ENCODE results near the gene CORO6. TPM values are rescaled to one million over a fixed set of nuclear protein-coding genes. Genes with fewer than 3 reads are reported as not detected.
A peak's percentile ranks its signal among the peaks of the same experiment; 100 is the strongest.
"Not testable (repeated sequence)": the region's sequence is repeated elsewhere in the genome, so short reads cannot be mapped to it uniquely, and the experiment has no call there.

CORO6 gene
- polyA plus RNA-seq, result not detected

GRCh38 chr17:29622337-29623282 is at the start of gene CORO6:
Gene CORO6, minus strand, starts transcription at chr17:29622912. Its CDS starts 1,491 bp downstream, at chr17:29621421.
- Mint-ChIP-seq H3K4me3 (peak within 1 kb of the TSS; percentile 78 to 92 (median 88)), H3K9me3 (no peaks in the 10 kb centered on the region), H3K36me3 (no peaks in the 10 kb centered on the region), H3K4me1 (peaks cover 3 to 16% (median 8%) of the 10 kb centered on the region in 3 donors), H3K27ac (peak within 1 kb of the TSS; percentile 9 to 67 (median 64)), H3K27me3 (no peaks in the 10 kb centered on the region)

GRCh38 chr17:29671661-29672060 is 48.9 kb upstream of the CORO6 start:
- Mint-ChIP-seq H3K36me3 (peaks cover 4% of the 10 kb centered on the region), H3K27me3 (no peaks in the 10 kb centered on the region), H3K4me3 (no peak overlapping the region), H3K27ac (peak overlapping the region in 2 of 3 donors; percentile 16 to 81), H3K4me1 (peaks cover 10 to 13% (median 12%) of the 10 kb centered on the region in 3 donors), H3K9me3 (no peaks in the 10 kb centered on the region)

- H3K9me3 Mint-ChIP-seq, result no peaks in the 10 kb centered on the region
- H3K36me3 Mint-ChIP-seq, result peaks cover 4% of the 10 kb centered on the region
- no peak overlapping the region for H3K4me3 Mint-ChIP-seq
- no peak overlapping the region for H3K27ac Mint-ChIP-seq
- peaks cover 13 to 15% (median 13%) of the 10 kb centered on the region in 3 donors for H3K4me1 Mint-ChIP-seq
- no peaks in the 10 kb centered on the region for H3K27me3 Mint-ChIP-seq
These were observed 46.6 kb upstream of the CORO6 start for GRCh38 chr17:29669266-29669665.

- H3K36me3 Mint-ChIP-seq, result peaks cover 10% of the 10 kb centered on the region
- H3K27ac Mint-ChIP-seq, result peak overlapping the region in 1 of 3 donors; percentile 78
- H3K27me3 Mint-ChIP-seq, result no peaks in the 10 kb centered on the region
- H3K9me3 Mint-ChIP-seq, result no peaks in the 10 kb centered on the region
- peaks cover 10 to 14% (median 12%) of the 10 kb centered on the region in 3 donors for H3K4me1 Mint-ChIP-seq
- no peak overlapping the region for H3K4me3 Mint-ChIP-seq
These were observed 45.3 kb upstream of the CORO6 start for GRCh38 chr17:29667969-29668368.

- H3K27me3 Mint-ChIP-seq, result no peaks in the 10 kb centered on the region
- H3K9me3 Mint-ChIP-seq, result no peaks in the 10 kb centered on the region
- peaks cover 15% of the 10 kb centered on the region for H3K36me3 Mint-ChIP-seq
- H3K4me1 Mint-ChIP-seq, result peaks cover 12 to 16% (median 12%) of the 10 kb centered on the region in 3 donors
- peak overlapping the region in 1 of 3 donors; percentile 76 for H3K27ac Mint-ChIP-seq
- peak overlapping the region in 1 of 4 donors; percentile 14 for H3K4me3 Mint-ChIP-seq
These were observed 42.7 kb upstream of the CORO6 start for GRCh38 chr17:29665481-29665810.

GRCh38 chr17:29664743-29665480 is 42.2 kb upstream of the CORO6 start:
- Mint-ChIP-seq H3K27ac (peak overlapping the region in 1 of 3 donors; percentile 76), H3K36me3 (peaks cover 15% of the 10 kb centered on the region), H3K4me1 (peaks cover 12 to 16% (median 12%) of the 10 kb centered on the region in 3 donors), H3K4me3 (peak overlapping the region in 2 of 4 donors; percentile 14 to 39), H3K9me3 (no peaks in the 10 kb centered on the region), H3K27me3 (no peaks in the 10 kb centered on the region)

GRCh38 chr17:29663155-29663554 is 40.4 kb upstream of the CORO6 start:
- no peaks in the 10 kb centered on the region for H3K9me3 Mint-ChIP-seq
- H3K27me3 Mint-ChIP-seq, result no peaks in the 10 kb centered on the region
- peaks cover 12 to 16% (median 12%) of the 10 kb centered on the region in 3 donors for H3K4me1 Mint-ChIP-seq
- H3K36me3 Mint-ChIP-seq, result peaks cover 16% of the 10 kb centered on the region
- no peak overlapping the region for H3K4me3 Mint-ChIP-seq
- no peak overlapping the region for H3K27ac Mint-ChIP-seq

- Mint-ChIP-seq H3K4me1 (peaks cover 12 to 16% (median 12%) of the 10 kb centered on the region in 3 donors), H3K4me3 (peak overlapping the region in 1 of 4 donors; percentile 46), H3K36me3 (peaks cover 18% of the 10 kb centered on the region)
These were observed 38.5 kb upstream of the CORO6 start for GRCh38 chr17:29661213-29661612.

GRCh38 chr17:29659155-29659554 is 36.4 kb upstream of the CORO6 start:
- Mint-ChIP-seq H3K4me3 (no peak overlapping the region), H3K27me3 (no peaks in the 10 kb centered on the region), H3K9me3 (no peaks in the 10 kb centered on the region), H3K36me3 (peaks cover 17% of the 10 kb centered on the region), H3K4me1 (peaks cover 0 to 3% (median 2%) of the 10 kb centered on the region in 3 donors), H3K27ac (peak overlapping the region in 1 of 3 donors; percentile 43)

More at GRCh38 chr17:29661213-29661612, 38.5 kb upstream of the CORO6 start:
- H3K9me3 Mint-ChIP-seq, result no peaks in the 10 kb centered on the region
- H3K27me3 Mint-ChIP-seq, result no peaks in the 10 kb centered on the region
- H3K27ac Mint-ChIP-seq, result peak overlapping the region in 1 of 3 donors; percentile 33

GRCh38 chr17:29655323-29655722 is 32.6 kb upstream of the CORO6 start:
- H3K27ac Mint-ChIP-seq, result peak overlapping the region in 1 of 3 donors; percentile 16
- peaks cover 6% of the 10 kb centered on the region for H3K36me3 Mint-ChIP-seq
- no peak overlapping the region for H3K4me3 Mint-ChIP-seq
- no peaks in the 10 kb centered on the region for H3K27me3 Mint-ChIP-seq
- no peaks in the 10 kb centered on the region for H3K9me3 Mint-ChIP-seq
- H3K4me1 Mint-ChIP-seq, result peaks cover 0 to 1% (median 0%) of the 10 kb centered on the region in 3 donors

- Mint-ChIP-seq H3K9me3 (no peaks in the 10 kb centered on the region), H3K4me1 (peaks cover 0 to 1% (median 0%) of the 10 kb centered on the region in 3 donors), H3K27ac (peak overlapping the region in 1 of 3 donors; percentile 31), H3K4me3 (no peak overlapping the region), H3K36me3 (peaks cover 6% of the 10 kb centered on the region), H3K27me3 (no peaks in the 10 kb centered on the region)
These were observed 31.4 kb upstream of the CORO6 start for GRCh38 chr17:29653995-29654714.

- Mint-ChIP-seq H3K9me3 (no peaks in the 10 kb centered on the region), H3K36me3 (peaks cover 5% of the 10 kb centered on the region), H3K27ac (peak overlapping the region in 1 of 3 donors; percentile 63), H3K4me3 (no peak overlapping the region), H3K4me1 (peaks cover 0 to 1% (median 0%) of the 10 kb centered on the region in 3 donors), H3K27me3 (no peaks in the 10 kb centered on the region)
These were observed 30.3 kb upstream of the CORO6 start for GRCh38 chr17:29652976-29653375.

- H3K27me3 Mint-ChIP-seq, H3K4me1 Mint-ChIP-seq, H3K36me3 Mint-ChIP-seq, H3K27ac Mint-ChIP-seq, H3K9me3 Mint-ChIP-seq, H3K4me3 Mint-ChIP-seq: not testable (repeated sequence)
These were observed 29.2 kb upstream of the CORO6 start for GRCh38 chr17:29651913-29652312.

- no peak overlapping the region for H3K4me3 Mint-ChIP-seq
- H3K4me1 Mint-ChIP-seq, result no peaks in the 10 kb centered on the region
- peak overlapping the region in 2 of 3 donors; percentile 16 to 34 for H3K27ac Mint-ChIP-seq
- H3K36me3 Mint-ChIP-seq, result no peaks in the 10 kb centered on the region
- no peaks in the 10 kb centered on the region for H3K27me3 Mint-ChIP-seq
- H3K9me3 Mint-ChIP-seq, result no peaks in the 10 kb centered on the region
These were observed 27.7 kb upstream of the CORO6 start for GRCh38 chr17:29650396-29650795.

All from IgD-negative memory B cell (primary cell).